HG03575 (cell line): ENCODE results near the gene LRRC61.
"Not testable (repeated sequence)": the region's sequence is repeated elsewhere in the genome, so short reads cannot be mapped to it uniquely, and the experiment has no call there.

ENCODE experiments used
- ATAC-seq: cut with Tn5 transposase; IDR thresholded peaks from one replicate; pipeline ENCODE4 v1.9.1; 2021; ENCODE audit not compliant: unreplicated experiment, insufficient number of reproducible peaks, low FRiP score; ENCODE audit errors: extremely low read depth

Gene LRRC61, protein sequence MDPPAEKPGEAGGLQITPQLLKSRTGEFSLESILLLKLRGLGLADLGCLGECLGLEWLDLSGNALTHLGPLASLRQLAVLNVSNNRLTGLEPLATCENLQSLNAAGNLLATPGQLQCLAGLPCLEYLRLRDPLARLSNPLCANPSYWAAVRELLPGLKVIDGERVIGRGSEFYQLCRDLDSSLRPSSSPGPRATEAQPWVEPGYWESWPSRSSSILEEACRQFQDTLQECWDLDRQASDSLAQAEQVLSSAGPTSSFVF

DNA sequence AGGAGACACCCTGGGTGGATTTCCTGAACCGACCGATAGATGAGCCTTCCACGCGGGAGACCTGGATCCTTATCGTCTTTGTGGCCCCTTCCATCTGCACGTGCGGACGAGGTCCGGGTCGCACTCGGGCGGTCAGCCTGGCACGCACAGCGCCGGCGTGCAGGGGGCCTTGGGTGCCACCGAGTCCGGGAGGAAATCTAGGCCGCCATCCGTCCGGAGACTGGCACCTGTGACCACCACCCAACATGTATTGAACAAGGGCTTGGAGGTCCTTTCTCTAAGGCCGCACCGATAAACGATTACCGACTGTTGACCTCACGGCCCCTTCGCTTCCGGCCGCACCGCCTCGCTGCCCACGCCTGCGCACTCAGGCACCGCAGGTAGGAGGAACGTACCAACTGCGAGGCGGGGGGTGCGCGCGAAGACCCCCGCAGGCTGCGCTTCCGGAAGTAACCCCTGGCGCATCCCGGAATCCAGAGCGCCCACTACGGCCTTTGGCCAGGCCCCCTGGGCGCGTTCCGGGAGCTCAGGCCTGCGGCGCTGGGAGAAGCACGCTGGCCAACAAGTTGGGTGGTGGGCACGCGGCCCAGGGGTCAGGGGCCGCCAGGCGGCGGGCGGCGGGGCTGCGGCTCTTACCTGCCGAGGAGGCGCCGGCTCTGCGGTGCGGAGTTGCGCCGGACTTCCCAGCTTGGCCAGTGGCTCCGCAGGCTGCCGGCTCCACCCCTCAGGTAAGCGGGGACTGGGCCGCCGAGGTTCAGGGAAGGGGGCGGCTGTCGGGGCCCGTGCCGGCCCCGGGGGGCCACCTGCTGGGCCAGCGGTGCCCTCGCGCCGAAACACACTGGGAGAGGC, at the start of gene LRRC61, which contains the start of gene ACTR3C:
Gene LRRC61, plus strand, starts transcription at position 523 of the 849 bp plus-strand sequence. CDS start 13,507 bp downstream, outside the sequence.
Gene ACTR3C, minus strand, starts transcription at position 713 of the 849 bp plus-strand sequence. CDS start 28,249 bp downstream, outside the sequence.
- no peak for ATAC-seq

DNA sequence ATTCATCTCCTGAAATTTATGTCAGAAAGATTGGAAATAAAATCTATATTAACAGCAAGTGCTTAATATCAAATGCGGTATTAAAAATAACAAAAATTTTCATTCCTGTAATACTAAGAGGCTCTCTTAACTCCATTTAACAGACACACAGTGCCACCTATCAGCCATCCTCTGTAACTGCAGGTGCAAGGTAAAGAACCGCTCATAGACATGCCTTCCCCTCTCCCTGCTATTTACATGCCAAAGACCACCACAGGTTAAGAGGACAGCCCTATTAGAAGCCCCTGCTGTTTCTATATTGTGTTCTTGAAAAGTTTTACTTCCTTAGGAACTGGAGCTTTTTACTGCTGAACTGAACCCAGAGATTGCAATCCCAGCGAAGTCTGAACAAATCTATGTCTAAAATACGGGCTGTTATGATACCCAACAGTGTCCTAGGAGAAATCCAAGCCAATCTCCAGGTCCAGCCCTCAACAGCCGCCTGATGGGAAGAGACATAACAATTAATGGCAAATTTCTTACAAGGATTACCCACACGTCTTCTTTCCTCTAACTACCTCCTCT, 46.9 kb upstream of the LRRC61 start:
- not testable (repeated sequence) for ATAC-seq

DNA sequence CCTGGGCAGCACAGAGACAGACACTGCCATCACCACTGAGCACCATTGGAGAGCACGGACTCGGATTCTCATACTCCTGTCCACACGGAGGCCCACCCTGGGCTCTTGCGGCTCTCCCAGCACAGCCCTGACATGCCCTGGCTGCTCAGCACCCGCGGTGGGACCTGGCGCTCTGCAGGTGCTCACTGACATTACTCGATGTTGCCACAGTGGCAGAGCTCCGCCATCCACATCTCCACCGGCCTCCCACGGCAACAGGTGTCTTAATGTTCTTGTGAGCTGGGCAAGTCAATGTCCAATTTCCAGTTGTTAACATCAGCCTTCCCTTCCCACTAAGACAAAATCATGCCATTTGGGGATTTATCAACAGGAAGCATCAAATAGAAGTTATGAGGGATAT, 44.8 kb upstream of the LRRC61 start:
- not testable (repeated sequence) for ATAC-seq

DNA sequence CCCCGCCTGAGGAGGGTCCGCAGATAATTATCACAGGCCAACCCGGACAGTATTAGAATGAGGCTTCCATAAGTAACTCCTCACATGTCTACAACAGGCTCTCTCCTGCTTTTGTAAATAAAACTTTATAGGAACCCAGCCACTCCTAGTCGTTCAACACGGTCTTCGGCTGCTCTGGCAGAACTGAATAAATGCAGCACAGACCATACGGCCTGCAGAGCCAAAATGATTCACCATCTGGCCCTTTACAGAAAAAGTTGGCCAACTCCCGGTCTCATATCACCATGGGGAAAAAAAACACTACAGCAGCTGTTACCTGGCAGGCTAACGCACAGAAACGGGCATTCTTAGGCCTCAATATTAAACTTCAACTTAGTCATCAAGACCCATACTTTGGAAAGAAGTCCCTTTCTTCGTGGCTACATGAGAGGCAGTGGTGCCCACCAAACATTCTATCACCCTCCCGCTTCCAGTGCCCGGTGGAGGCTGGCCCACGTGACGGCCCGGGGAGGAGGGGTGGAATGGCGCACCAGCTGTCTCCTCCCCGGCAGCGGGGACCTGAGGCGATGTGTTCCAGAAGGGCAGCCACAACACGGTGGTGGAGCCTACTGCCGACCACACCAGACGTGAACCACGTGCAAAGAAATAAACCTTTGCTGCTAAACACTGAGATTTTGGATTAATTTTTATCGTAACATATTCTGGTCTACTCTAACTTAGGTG, 41.3 kb upstream of the LRRC61 start:
- ATAC-seq, result not testable (repeated sequence)

DNA sequence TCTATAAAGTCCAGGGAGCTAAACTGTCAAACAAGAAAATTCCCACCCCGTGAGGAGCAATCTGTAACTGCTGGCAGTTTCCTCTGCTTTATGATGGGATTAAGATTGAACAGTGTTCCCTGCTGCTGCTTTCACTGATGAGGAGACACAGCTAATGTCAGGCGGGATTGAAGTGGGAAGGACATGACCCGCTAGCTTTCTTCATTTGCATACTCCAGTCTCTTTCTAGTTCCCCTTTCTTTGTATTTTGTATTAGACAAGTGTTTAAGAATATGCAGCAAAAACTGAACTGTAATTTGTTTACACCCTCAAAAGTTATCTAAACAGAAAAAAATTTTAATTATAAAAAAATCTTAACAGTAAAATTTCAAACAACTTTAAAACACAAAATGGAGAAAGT, 40.0 kb upstream of the LRRC61 start:
- not testable (repeated sequence) for ATAC-seq

DNA sequence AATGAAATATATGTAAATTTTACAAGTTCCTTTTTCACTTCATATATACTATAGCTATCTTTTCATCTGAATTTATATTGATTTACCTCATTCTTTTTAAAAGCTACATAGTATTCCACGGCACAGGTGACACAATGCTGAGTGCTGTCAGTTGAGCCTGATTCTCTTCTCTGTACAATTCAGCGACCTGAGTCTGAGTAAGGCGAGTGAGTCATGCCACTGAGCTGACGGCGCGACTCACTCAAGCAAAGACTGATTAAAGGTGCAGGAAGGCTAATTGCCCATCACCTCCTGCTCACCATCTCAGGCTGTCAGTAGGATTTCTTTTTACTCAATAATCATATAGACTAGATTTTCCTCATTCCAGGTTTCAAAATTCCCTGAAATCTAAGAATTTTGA, 39.5 kb upstream of the LRRC61 start:
- not testable (repeated sequence) for ATAC-seq

DNA sequence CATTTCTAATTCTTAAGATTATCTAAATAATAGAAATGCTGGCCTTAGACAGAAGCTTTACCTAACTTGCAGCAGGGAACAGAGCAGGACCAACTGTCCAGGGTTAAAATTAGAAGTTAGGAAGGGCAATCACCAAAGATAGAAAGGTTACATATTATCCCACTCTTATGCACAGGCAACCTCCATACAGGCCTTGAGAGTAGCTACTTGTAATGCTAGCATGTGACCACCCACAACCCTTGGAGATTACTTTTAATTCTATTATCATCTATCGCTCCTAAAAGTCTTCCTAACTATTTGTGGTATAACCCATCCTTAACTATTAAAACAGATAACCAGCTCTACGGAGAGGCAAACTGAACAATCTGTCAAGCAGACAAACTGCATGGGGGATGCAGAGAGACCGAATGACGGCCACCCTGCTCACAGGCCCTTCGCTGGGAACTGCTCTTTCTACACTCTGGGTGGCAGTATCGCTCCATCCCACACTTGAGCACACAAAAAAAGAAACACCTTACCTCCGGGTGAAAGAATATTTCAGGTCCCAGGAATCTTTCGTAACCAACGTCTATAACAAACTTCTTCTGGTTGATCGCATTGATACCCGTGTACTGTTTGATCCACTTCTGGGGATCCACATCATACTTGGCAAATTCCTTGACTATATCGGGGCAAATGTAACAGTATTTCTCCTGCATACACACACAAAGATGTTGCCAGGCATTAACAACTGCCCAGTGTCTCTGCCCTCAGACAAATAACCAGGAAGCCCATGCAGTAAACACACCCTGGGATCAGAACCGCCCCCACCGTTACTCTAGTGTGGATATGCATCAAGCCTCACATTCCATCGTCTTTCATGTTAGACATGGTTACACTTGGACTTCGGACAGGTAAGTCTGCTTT, 37.1 kb upstream of the LRRC61 start:
- ATAC-seq, result not testable (repeated sequence)

DNA sequence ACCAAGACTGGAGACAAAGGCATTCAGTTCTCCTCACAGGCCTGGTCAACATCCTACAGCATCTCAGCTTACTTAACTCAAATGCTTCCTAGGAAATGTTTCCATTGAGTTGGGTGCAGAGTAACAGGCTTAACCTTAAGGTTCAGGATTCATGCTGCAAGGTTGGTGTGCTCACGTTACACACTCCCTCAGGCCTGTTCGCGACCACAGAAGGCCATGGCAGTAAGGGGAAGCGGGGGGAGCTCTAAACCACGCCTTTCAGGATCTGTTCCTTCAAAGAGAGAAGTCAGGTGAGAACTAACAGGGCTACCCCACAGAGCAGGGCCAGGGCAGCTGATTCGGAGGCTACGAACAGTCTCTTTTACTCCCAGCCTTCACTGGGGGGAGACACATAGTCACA, 35.3 kb upstream of the LRRC61 start:
- ATAC-seq, result not testable (repeated sequence)

DNA sequence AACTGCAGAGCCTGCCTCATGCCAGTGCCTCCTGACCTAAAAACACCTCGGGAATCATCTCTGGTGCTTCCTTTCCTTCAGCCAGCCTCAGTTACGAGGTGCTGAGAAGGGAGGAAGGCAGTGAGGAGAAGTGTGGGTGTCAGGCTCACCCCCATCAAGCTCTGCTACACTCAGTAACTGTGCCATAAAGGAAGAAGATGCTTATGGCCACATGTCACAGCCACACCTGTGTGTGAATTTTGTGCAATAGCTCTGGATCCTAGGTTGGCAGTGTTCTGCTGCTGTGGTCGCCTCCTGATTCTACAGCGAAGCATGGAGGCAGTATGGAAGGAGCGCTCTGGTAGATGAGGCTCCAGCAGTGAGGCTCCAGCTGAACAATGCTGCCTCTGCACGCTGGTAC, 34.3 kb upstream of the LRRC61 start:
- ATAC-seq, result not testable (repeated sequence)

DNA sequence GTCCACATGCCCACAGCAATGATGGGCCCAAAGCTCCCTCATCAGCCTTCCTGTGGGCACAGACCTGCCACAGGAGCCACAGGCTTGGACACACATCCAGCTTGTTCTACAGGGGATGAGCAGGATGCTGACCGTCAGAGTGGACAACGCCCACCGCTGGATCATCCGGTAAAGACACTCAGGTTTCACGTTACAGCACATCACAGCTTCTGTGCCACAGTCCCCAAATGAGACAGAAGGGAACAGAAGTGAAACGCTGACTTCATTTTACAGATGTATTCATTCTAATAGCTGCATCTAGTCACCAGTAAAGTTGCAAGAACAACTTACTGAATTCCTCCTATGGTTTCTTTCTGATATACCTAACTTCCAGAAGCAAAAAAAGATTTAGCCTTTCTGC, 32.8 kb upstream of the LRRC61 start:
- ATAC-seq, result not testable (repeated sequence)

DNA sequence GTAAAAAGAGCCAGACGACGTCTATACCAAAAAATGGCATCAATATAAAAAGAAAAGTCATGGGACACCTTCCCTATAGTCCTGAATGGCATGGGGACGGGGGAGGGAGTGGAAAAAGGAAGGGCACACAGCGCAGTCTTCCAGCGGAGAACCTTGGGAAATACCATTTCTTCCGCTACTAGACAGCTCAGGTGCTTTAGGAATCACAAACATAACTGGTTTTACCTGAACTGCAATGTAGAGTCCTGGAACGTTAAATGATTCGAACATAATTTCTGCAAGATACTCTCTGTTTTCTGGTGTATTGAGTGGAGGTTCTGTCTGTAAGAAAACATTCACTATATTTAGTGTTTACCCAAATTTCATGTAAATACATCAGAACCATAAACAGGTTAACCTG, 28.1 kb upstream of the LRRC61 start:
- not testable (repeated sequence) for ATAC-seq

DNA sequence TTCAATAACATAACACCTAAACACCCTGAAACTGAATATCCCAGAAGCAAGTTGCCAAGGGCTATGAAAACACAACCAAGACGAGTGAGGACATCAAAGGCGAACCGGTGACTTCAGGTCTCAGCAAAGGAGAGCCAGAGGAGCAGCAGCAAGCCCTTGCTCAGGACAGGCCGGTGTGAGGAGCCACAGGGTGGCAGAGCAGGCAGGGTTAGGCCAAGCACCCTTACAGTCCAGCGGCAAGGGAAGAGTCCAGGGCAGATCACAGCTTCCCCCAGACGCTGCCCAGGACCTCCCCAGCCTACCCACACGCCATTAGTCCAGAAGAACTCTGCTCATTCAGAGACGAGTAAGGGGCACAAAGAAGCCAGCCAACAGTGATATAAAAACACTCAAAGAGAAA, 27.5 kb upstream of the LRRC61 start:
- not testable (repeated sequence) for ATAC-seq

DNA sequence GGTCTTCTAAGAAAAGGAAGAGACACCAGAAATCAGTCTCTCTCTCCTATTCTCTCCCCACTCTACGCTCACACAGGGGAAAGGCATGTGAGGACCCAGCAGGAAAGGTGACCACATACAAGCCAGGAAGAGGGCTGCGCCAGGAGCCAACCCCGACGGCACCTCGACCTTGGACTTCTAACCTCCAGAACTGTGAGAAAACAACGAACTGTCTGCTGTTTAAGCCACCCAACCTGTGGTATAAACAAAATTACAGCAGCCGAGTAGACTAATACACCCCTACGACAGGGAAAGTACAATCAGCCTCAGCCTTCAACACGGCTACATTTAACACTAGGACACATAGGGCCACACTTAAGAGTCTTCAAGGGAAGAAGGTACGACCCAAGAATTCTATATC, 26.4 kb upstream of the LRRC61 start:
- ATAC-seq, result not testable (repeated sequence)

DNA sequence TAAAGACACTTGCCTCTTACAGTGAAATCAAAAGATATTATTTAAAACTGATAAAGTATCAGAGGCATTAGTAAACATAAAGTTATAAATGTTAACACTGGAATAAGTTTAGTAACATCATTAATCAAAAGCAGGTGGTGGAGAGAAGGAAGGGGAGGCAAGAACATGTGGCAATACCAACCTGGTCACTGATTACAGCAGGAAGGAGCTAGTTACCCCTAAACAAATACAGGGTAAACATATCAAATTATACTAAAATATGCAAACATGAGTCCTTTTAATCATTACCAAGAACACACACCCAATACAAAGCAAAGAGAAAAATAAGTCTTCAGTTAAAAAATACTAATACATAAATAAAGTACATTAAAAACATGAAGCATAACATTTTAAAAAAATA, 25.2 kb upstream of the LRRC61 start:
- ATAC-seq, result not testable (repeated sequence)

DNA sequence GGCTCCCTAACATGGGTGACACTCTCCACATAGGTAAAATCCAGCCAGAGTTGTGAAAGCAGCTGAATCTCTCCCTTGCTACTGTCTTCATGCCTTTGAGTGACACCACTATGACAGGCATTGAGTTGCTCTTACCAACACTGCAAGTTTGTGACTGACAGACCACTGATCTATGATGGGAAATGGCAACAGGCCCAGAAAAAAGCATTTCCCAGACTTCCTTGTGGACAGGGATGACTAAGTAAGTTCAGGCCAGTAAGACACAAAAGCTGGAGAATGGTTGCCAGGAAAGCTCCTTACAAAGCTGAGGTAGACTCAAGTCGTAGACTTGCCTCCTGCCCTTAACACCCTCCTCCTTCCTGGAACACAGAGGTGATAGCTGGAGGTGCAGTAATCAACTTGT, 20.2 kb upstream of the LRRC61 start:
- not testable (repeated sequence) for ATAC-seq

DNA sequence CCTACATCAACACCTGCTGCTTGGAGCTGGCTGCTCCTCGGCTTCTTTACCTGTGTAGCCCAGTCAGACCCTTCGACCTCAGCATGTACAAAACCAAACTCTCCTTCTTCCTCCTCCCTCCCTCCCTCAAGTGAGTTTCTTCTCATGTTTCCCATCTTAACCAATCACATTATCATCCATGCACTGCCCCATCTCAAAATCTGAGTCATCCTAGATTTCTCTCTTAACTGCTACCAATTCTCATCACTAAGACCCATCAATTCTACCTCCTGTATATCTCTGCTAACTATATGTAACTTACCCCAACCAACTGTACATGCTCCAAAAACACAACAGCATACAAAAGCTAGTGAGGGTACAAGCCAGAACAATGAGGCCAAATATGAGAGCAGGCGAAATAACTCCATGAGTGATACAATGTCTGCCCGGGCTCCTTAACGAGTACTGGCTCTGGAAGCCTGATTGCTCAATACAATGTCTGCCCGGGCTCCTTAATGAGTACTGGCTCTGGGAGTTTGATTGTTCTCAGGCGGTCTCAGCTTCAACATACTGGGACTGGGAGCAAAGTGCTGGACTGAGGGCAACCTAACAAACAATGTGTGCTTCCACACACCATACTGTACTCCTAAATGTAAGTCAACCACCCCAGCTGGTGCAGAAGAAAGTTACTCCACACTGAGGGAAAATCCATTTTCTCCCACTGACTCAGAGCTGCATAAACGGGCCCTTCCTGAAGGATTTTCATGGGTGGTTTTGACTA, 18.5 kb upstream of the LRRC61 start:
- ATAC-seq, result not testable (repeated sequence)

DNA sequence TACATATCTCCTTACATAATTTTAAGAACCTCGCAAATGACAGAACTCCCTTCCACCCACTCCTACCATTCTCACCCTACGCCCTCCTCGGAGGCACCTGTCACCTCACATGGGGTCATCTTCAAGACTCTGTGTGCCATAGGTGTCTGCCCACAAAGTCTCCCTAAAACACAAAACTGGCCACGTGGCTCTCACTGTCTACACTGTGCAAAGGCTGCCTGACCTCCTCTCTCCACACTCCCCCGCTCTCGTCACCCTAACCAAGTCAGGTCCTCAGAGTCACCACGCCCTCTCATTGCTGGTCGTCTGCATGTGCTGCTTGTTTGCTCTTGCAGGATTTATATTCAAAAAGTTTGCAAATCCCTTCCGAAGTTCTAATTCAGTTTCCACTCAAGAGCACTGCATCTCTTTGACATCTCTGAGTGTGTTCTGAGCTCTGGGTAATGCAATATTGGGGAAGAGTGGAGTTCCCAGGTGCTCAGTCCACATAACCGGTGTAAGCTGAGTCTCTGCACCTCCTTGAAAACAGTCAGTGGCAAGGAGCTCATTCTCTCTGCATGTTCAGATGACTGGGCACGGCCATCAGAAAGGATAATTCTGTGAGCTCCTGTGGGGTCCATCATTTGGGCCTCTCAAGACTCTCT, 17.8 kb upstream of the LRRC61 start:
- ATAC-seq, result not testable (repeated sequence)
